Purkinje cell (primary cell): Measurements from ENCODE around the gene MUC2. TPM values are rescaled to one million over a fixed set of nuclear protein-coding genes. Genes with fewer than 3 reads are reported as not detected.

Source experiments
- polyA plus RNA-seq: library from polyadenylated mRNA; unstranded; fragments of >200 nt; fragmentation: Nextera tagmentation; gene quantifications from 2 replicates; pipeline ENCODE4 v1.2.1, GENCODE V29; 2014

MUC2 gene
- polyA plus RNA-seq, result not detected in 2 replicates

DNA sequence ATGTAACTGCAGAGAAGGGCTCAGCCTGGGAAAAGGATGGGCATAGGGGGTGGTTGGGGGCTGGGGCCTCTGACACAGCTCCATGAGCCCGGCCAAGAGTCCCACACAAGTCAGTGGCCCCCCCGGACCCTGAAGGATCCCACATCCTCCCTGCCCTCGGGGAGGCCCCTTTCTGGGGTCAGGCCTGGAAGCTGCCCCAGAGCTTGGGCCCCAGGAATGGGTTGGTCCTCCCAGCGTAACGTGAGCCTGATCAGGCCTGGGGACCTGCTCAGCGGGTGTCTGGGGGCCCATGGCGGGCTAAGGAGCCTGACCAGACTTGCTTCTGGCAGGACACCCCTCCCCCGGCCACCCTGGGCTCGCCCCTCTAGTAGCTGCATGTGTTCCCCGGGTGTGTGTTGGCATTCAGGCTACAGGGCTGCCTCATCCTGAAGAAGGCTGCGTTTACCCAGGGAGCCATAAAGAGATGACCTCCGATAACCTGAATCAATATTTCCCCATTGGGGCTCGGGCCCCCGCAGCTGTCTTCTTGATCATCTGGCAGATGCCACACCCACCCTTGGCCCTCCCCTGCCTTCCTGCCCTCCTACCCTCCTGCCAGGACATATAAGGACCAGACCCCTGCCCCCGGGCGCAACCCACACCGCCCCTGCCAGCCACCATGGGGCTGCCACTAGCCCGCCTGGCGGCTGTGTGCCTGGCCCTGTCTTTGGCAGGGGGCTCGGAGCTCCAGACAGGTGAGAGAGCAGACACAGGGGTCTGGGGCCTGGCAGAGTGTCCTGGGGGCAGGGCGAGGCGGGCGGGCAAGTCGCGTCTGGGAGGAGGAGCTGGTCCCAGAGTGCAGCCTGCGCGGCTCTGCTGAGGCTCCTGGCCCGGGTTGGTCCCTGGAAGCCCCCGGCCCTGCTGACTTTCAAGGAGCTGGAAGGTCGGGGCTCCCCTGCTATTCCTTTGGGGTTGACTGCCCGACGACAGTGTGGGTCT lies at the start of gene MUC2:
Gene MUC2 (plus strand): TSS at position 631 of the 978 bp plus-strand sequence.

DNA sequence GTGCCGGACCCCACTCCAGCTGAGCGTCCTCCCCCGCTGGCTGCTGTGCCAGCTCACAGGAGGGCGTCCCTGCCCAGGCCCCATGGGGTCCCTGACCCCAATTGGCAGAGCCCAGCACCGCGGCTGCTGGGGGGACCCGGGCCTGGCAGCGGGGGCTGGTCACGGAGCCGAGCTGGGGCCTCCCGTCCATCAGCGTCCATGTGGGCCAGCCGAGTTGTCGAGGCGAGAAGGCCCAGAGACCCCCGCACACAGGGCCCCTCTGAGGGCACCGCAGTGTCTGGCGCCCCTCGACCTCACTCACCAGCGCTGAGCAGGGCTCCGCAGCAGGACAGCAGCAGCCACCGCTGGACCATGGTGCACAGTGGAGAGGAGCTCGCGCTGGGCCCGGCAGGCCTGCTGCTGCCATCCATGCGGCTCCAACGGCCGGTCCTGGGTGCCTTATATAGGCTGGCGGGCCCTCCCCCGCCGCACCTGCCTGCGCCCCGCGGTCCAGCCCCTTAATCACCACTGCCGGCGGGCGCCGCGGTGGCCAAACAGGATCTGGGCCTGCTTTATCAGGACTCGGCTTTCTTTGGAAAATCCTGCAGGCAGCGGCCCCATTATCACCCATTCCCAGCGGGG lies 38.3 kb upstream of the MUC2 start, which contains the start of gene MUC6:
Gene MUC6 (minus strand): TSS at position 416 of the 621 bp plus-strand sequence. CDS start 63 bp downstream, at position 353.

Other genes with a start within 250 kb of the MUC2 start
- not detected in 2 replicates for gene CRACR2B, start 247.0 kb upstream of the MUC2 start, polyA plus RNA-seq
- gene CD151, start 241.9 kb upstream of the MUC2 start, polyA plus RNA-seq, result 6.6 and 8.6 TPM in 2 replicates
- 181 and 206 TPM in 2 replicates for gene POLR2L, start 232.3 kb upstream of the MUC2 start, polyA plus RNA-seq
- not detected in 2 replicates for gene TSPAN4, start 232.0 kb upstream of the MUC2 start, polyA plus RNA-seq
- gene CHID1, start 164.1 kb upstream of the MUC2 start, polyA plus RNA-seq, result 25.8 and 47.8 TPM in 2 replicates
- gene AP2A2, start 149.0 kb upstream of the MUC2 start, polyA plus RNA-seq, result 32.3 and 35.2 TPM in 2 replicates
- gene MUC6, start 38.2 kb upstream of the MUC2 start, polyA plus RNA-seq, result not detected in 2 replicates
- not detected in 2 replicates for gene MUC5AC, start 83.1 kb downstream of the MUC2 start, polyA plus RNA-seq
- not detected in 2 replicates for gene MUC5B, start 148.2 kb downstream of the MUC2 start, polyA plus RNA-seq
- 10.5 and 15.8 TPM in 2 replicates for gene TOLLIP, start 234.8 kb downstream of the MUC2 start, polyA plus RNA-seq